ENCODE results near the gene TP63.

TP63 gene

GRCh38 chr3:189787632-189788031 is 156.4 kb downstream of the TP63 start:
- H3K4me3 ChIP-seq (replicated peaks; ENCODE audit: low read depth, low read length): no peak overlapping the region
- TF ChIP-seq CTCF (IDR thresholded peaks at IDR 0.05; ENCODE audit: low read length, missing control alignments): no peak
- DNase-seq (ENCODE audit: low read depth): peak; percentile 6

DNA sequence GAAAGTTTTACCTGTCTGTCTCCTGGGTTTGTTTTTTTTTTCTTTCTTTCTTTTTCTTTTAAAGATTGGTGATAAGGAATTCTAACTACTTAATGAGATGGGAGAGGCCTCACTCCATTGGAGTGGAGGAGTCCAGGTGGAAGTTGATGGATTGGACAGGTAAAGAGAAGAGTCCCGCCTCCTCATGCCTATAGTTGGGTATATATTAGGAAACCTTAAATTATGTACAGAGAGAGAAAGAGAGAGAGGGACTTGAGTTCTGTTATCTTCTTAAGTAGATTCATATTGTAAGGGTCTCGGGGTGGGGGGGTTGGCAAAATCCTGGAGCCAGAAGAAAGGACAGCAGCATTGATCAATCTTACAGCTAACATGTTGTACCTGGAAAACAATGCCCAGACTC is 158.2 kb downstream of the TP63 start:
- H3K4me3 ChIP-seq (replicated peaks; ENCODE audit: low read depth, low read length): no peak overlapping the region
- no peak for TF ChIP-seq CTCF (IDR thresholded peaks at IDR 0.05; ENCODE audit: low read length, missing control alignments)
- no peak for DNase-seq (ENCODE audit: low read depth)

DNA sequence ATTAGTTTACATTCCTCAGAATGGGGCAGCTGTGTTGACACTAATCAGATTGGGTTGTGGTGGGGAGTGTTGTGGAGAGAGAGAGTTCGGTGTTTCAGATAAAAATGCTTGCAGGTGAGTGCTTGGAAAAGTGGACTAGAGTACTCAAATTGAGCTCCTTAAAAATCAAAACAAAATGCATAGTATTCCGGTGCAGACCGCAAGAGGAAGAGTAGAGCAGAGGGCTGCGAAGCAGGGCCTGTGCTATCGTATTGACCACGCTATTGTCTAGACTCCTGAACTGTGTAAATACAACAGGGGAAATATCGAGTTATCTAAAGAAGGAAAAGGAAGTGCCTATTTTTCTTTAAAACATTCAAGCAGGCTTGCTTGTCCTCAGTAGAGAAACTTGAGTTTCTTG is 159.5 kb downstream of the TP63 start:
- no peak for TF ChIP-seq CTCF (IDR thresholded peaks at IDR 0.05; ENCODE audit: low read length, missing control alignments)
- DNase-seq (ENCODE audit: low read depth): no peak
- no peak overlapping the region for H3K4me3 ChIP-seq (replicated peaks; ENCODE audit: low read depth, low read length)

DNA sequence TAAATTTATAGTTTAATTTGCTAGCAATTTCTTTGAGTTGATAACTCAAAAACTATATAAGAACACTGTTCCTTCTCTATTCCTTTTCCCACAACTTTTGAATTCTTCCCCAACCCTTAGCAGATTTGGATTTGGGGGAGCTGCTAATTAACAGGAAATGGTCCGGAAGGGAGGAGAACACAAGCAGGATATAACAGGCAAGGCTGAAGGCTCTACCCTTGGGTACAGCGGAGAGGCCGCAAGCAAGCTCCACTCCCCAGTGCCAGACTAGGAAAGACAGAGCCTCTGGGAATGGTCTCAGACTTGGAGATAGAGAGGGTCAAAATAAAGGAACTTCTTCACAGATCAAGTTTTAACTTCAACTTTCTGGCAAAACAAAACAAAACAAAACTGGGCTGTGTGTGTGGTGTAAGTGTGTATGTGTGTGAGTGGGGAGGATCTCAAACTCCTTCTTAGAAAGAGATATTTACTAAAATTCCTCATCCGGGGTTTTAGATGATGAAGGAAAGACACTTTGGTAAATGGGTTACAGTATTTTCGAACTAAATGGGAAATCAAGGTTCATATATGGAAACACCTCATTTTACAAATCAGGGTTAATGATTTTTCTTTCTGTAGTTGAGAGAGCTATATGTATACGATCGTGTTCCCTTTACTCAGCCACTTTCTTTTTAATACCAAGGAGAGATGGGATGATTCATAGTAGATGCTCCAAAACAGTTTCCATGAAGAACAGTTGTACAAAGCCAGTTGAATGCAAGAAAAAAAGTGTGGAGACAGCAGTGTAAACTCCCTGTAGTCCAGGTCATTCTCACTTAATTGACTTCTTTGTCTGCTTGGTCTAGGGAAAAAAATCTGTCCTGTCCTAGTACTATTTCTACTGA is 161.1 kb downstream of the TP63 start:
- no peak for TF ChIP-seq CTCF (IDR thresholded peaks at IDR 0.05; ENCODE audit: low read length, missing control alignments)
- DNase-seq (ENCODE audit: low read depth): no peak
- no peak overlapping the region for H3K4me3 ChIP-seq (replicated peaks; ENCODE audit: low read depth, low read length)

DNA sequence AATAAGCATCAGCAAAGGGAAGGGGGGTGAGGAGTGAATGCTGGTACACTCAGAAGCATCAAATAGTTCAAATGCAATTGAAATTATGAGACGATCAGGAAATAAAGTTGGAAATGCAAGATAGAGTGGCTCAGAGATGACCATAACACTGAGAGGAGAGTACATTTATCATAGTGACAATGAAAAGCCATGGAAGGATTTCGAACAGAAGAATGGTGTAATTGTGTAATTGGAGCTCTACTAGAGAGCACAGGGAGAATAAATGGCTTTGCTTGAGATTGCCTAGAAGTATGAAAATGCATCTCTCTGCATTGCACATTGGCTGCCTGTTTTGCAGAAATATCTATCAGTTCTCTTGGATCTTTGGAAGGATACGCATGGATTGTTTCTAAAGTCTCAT is 163.3 kb downstream of the TP63 start:
- no peak overlapping the region for H3K4me3 ChIP-seq (replicated peaks; ENCODE audit: low read depth, low read length)
- DNase-seq (ENCODE audit: low read depth): no peak
- no peak for TF ChIP-seq CTCF (IDR thresholded peaks at IDR 0.05; ENCODE audit: low read length, missing control alignments)

DNA sequence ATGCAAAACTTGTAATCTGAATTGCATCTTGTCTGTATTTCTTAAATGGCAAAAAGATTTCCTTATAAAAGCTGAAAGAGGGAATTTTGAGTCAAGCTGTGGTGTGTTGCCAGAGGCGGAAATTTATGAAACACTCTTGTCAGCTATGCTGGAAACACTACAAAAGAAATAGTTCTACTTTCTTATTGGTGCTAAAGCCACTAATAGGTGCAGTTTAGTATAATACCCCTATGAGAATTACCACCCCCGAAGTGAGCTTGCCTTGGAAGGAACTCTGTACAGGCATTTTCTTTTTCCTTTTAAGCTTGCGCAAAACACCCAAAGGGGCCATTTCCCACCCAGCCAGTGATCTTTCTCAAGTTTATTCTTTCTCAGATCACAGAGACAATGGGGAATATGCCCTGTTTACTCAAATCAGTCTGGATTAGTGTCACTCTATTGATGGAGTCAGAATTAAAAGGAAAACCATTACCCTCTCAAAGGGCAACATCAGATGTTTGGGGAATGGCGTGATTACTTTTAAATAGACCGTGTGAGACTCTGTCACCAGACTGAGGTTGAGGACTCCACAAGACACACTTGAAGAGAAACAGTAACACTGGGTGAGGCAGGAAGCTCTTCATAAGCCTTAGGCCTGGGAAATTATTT is 166.0 kb downstream of the TP63 start:
- H3K4me3 ChIP-seq (replicated peaks; ENCODE audit: low read depth, low read length): no peak overlapping the region
- DNase-seq (ENCODE audit: low read depth): no peak
- TF ChIP-seq CTCF (IDR thresholded peaks at IDR 0.05; ENCODE audit: low read length, missing control alignments): no peak

Data from fibroblast of pulmonary artery (primary cell).